Activated CD8-positive, alpha-beta memory T cell treated with anti-CD3 and anti-CD28 coated beads for 36 hours (primary cell): Measurements from ENCODE around the gene MCC. TPM values are rescaled to one million over a fixed set of nuclear protein-coding genes. Genes with fewer than 3 reads are reported as not detected.

Source experiments
- CTCF ChIA-PET: fragments of 350-600 bp; sonication (Branson Sonifier 250); formaldehyde crosslinking; loops from one replicate; lab custom pipeline; 2021; ENCODE audit warnings: antibody characterized with exemption; lab: Charles Lee
- POLR2A ChIA-PET: fragments of 350-600 bp; sonication (Branson Sonifier 250); formaldehyde crosslinking; loops from one replicate; lab custom pipeline; 2021; ENCODE audit warnings: antibody characterized with exemption; lab: Charles Lee
- total RNA-seq, 2 experiments: library from RNA; stranded (reverse); gene quantifications; one replicate each; pipeline ENCODE4 v1.2.3, GENCODE V29; 2021

Gene MCC
- total RNA-seq, 2 experiments from 2014 or later, result 4.8 to 4.9 TPM

- ChIA-PET CTCF (interaction anchor here (1.0 kb wide), 1 partner anchor 463 kb away, joined by 3 read pairs; no protein-coding TSS in a partner anchor), POLR2A (no interaction called here)
Measured at GRCh38 chr5:113047733-113048652, 440.3 kb downstream of the MCC start.

- CTCF ChIA-PET, result interaction anchor here (1.0 kb wide), 1 partner anchor 463 kb away, joined by 3 read pairs; no protein-coding TSS in a partner anchor
- POLR2A ChIA-PET, result no interaction called here
Measured at GRCh38 chr5:113047234-113047633, 441.0 kb downstream of the MCC start.

DNA sequence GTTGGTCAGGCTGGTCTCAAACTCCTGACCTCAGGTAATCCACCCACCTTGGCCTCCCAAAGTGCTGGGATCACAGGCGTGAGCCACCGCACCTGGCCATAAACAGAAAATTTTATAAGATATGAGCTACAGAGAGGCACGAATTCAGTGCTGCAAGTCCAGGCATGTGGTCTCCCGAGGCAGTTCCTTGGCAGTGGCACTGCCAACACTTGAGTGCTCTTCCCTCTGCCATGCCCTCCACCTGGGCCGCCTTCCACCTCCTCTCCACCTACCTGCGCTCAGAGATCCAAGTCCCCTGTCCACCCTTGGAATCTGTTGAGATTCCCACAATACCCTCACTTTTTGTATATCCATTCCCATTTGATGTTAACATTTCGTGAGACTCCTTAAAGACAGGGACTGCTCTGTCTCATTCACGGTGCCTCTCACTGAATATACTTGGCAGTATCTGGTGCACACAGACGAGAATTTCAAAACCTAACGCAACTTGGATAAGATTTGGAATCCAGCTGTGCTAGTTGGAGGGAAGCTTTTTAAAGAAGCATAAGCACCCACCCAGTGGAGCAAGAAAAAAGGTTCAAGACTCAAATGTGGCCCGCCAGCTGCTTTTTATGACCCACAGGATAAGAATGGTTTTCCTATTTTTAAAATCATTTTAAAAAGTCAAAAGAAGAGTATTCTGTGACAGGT, 443.3 kb downstream of the MCC start:
- CTCF ChIA-PET, result no interaction called here
- POLR2A ChIA-PET, result no interaction called here

GRCh38 chr5:113043491-113043931, 444.7 kb downstream of the MCC start:
- POLR2A ChIA-PET, result no interaction called here
- CTCF ChIA-PET, result no interaction called here

- POLR2A ChIA-PET, result no interaction called here
Measured at GRCh38 chr5:113042491-113043243, 445.6 kb downstream of the MCC start.

GRCh38 chr5:113040672-113041260, 447.5 kb downstream of the MCC start:
- POLR2A ChIA-PET, result no interaction called here
- CTCF ChIA-PET, result no interaction called here

More at GRCh38 chr5:113042491-113043243, 445.6 kb downstream of the MCC start:
- CTCF ChIA-PET, result no interaction called here

DNA sequence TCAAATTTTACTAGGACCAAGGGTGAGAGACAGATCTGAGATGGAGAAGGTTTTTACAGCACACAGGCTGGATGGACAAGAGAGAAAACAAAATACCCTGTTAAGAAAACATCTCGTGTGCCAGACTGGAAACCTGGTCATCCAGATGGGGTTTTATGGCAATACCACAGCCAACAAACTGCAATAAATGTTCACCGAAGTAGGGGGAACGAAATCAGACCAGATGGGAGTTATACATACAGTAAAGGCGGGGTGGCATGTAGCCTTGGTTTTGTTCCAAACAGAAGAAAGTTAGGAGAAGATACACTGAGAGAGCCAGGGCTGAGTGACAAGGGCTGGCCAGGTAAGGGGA, 448.3 kb downstream of the MCC start:
- ChIA-PET CTCF (no interaction called here), POLR2A (interaction anchor here (0.5 kb wide), 1 partner anchor 258 kb away, joined by 4 read pairs; no protein-coding TSS in a partner anchor)

DNA sequence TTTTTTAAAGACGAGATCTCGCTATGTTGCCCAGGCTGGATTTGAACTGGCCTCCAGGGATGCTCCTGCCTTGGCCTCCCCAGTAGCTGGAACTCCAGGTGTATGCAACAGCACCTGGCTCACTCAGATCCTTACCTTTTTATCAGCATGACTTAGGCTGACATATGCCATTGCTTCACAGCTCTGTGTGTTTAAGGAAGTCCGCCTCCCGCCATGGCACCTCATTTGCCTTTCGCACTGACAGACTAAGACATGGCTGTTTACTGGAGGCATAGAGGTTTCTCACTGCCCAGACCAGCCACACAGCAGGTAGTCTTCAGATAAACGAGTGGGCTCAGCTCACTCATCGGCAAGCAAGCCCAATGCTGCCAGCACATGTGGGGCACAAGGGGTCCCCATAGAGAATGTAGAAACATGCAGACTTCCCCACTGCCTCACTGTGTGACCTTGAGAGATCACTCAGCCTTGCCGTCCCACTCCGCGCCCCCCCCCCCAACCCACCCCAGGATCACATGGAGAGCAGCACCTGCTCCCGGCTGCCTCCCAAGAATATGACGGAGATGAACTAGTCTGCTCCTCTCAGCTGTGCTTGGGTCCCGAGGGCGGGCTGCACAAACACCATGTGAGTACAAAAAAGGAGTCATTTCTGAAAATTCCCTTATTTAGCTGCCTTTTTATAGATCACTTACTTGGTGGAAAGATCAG, 448.9 kb downstream of the MCC start:
- POLR2A ChIA-PET, result interaction anchor here (0.5 kb wide), 1 partner anchor 258 kb away, joined by 4 read pairs; no protein-coding TSS in a partner anchor
- CTCF ChIA-PET, result no interaction called here

GRCh38 chr5:113038714-113039113, 449.5 kb downstream of the MCC start:
- ChIA-PET CTCF (no interaction called here), POLR2A (interaction anchor here (0.6 kb wide), 1 partner anchor 335 kb away, joined by 7 read pairs; no protein-coding TSS in a partner anchor)

DNA sequence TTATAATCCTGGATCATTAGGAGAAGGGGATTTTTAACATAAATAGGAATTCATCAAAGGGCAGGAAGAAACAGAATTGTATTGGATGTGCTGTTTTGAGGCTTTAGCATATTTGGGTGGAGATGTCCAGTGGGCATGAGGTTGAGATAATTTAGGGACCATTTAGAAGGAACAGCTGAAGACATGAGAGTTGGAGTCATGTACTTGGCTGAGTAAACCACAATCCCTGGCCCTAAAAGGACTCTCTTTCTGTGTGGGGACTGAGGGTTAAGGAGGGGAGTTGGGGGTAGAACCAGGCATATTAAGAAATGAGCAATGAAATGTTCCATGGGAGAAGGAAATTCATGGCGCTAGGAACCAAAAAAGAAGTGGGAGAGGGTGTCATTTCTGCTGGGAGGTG, 450.1 kb downstream of the MCC start:
- ChIA-PET CTCF (no interaction called here), POLR2A (interaction anchor here (0.6 kb wide), 1 partner anchor 336 kb away, joined by 7 read pairs; no protein-coding TSS in a partner anchor)

DNA sequence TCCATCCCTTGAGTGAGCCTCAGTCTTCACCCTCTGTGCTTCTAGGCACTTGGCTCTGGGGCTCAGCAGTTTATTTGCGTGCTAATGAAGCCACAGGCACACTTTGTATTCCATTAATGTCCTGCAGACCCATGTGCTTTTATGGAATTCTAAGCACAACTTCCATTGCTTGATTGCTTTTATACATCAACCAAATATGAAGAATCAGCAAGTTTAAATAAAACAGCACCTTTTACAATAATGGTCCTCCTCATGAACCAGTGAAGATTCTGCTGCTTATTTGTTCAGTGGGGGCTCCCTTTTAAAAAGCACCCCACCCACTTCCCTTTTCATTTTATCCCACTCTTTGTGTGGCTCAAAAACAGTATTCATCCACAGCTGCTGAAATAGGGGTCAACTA, 451.4 kb downstream of the MCC start:
- POLR2A ChIA-PET, result no interaction called here
- CTCF ChIA-PET, result no interaction called here

DNA sequence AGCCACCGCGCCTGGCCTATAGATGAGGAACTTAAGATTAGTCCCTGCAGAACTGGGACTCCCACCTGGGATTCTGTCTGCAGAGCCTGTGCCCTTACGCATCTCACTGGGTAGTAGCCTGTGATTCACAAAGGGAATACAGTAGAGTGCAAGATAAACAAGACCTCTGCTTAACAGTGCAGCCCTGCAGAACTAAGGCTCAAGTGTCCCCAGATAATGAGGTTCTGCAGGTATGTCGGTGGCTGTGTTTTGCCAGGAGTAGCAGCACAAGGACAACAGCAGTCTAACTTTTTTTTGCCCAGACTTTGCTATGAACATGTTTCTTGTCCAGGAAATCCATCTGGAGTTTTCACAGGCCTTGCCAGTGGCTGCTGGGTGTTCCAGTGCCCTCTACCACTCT, 451.9 kb downstream of the MCC start:
- POLR2A ChIA-PET, result no interaction called here
- CTCF ChIA-PET, result interaction anchor here (0.7 kb wide), 1 partner anchor 252 kb away, joined by 3 read pairs; no protein-coding TSS in a partner anchor

DNA sequence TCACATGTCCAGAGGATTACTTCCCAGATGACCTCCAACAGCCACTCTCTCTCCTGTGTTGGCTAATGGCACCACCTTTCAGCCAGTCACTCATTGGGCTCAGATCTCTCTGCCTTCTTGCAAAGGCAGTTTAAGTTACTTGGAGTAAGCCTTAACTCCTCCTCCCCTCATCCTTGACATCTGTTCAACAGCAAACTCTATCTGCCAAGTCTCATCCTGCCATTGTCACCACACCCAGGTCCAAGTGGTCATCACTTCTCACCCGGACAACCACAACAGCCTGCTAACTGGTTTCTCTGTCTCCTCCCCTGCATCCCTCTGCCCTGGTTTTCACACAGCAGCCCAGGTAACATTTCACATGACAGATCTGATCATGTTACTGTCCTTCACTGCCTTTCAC, 453.2 kb downstream of the MCC start:
- POLR2A ChIA-PET, result no interaction called here
- CTCF ChIA-PET, result no interaction called here

DNA sequence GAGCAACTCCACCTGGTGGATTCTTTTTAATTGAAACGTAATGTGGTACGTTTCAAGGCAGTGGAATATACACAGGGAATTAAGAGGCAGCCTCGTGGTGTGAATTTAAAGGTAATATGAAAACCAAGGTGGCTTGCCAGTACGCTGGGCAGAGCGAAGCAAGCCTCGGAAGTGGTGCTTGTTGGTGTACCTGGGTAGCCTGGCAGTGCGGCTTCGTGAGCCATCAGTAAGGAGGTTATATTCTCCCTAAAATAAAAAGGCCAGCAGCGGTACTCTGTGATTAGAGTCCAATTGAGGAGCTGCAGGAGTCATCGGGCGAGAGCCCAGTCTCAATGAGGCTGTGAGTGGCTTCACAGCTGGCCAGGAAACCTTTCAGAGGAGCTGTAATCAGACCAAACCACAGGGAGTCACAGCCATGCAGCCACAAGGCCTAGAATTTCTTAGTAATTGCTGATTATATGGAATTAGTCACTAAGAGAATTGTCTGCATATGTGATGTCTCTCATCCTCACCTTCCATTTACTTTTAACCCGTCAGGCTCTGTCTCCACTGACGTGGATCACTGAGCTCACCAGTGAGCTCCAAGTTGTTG, 454.0 kb downstream of the MCC start:
- POLR2A ChIA-PET, result no interaction called here

DNA sequence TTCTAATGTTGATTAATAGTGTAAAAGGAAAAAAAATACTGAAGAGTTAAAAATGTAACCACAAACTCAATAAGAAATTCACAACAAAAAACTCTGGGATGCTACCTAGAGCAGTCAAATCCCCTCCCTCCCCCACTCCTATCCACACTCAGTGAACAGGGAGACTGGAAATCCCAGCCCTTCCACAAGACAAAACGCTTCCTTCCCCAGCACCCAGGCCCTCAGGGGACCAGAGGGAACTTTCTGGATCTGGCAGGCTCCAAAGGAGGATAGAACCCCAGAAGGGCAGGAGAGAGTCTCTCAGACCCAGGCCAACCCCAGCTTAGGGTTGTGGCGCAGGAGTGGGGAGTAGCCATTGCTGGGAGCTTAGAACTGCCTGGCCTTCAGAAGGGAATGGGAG, 456.7 kb downstream of the MCC start:
- POLR2A ChIA-PET, result no interaction called here

More for the DNA sequence above, 454.0 kb downstream of the MCC start:
- CTCF ChIA-PET, result interaction anchor here (0.6 kb wide), 1 partner anchor 140 kb away, joined by 3 read pairs; no protein-coding TSS in a partner anchor

DNA sequence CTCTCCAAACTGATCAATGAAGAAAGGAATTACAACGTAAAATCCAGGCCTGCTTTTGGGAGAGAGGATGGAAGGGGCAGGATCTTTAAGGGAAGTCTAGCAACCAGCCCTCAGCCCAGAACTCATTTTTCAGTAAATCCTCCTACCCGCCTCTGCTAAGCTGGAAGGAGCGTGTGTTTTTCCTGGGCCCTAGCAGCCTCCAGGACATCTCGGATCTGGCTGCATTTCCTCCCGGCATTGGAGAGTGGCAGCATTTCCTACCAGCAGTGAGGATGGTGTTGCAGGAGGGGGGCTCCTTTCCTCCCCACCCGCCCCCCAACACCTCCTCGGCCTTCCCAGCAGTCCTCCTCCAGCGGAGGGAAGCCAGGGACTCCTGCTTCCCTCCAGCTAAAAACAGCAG, 457.1 kb downstream of the MCC start:
- ChIA-PET CTCF (interaction anchor here (0.6 kb wide), 1 partner anchor 275 kb away, joined by 3 read pairs; no protein-coding TSS in a partner anchor), POLR2A (no interaction called here)

More for the DNA sequence above, 456.7 kb downstream of the MCC start:
- CTCF ChIA-PET, result interaction anchor here (0.6 kb wide), 1 partner anchor 275 kb away, joined by 3 read pairs; no protein-coding TSS in a partner anchor

- POLR2A ChIA-PET, result no interaction called here
- CTCF ChIA-PET, result no interaction called here
Measured at GRCh38 chr5:113029614-113030013, 458.6 kb downstream of the MCC start.

DNA sequence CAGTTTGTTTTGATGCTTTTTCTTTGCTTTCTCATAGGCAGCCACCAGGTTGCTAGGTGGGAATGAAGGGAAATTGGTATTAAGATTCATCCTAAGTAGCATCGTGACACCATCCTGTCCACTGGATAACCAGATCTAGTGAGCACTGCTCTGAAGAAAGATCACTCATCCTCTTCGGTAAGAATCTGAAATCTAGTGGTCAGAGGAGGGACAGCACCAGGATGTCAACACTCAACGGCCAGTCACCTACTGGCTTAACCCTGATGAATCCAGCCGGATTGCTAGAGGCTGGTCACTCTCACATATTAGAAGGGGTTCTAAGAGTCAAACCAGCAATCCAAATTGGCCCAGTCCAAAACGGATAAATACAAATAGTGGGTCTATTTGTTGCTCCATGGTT, 460.8 kb downstream of the MCC start:
- CTCF ChIA-PET, result no interaction called here
- POLR2A ChIA-PET, result no interaction called here
